Gastroesophageal sphincter (tissue), 4 donors: ENCODE results near the gene MACC1. TPM values are rescaled to one million over a fixed set of nuclear protein-coding genes. Genes with fewer than 3 reads are reported as not detected.

Source experiments
- ATAC-seq: fragments of 150-250 bp; one replicate; pipeline ENCODE4 v1.9.1; 2016; ENCODE audit warnings: mild to moderate bottlenecking, moderate library complexity
- H3K27ac ChIP-seq, 4 donors: fragments of 200-600 bp; sonication (generic) in 3 of 4; 1 replicate in 3 of 4; 2 replicates in 1 of 4; pipeline ENCODE4 v1.5.1; 2016 to 2019
- H3K27me3 ChIP-seq: fragments of 200-600 bp; sonication (generic); one replicate; pipeline ENCODE4 v1.5.1; 2019
- H3K36me3 ChIP-seq, 2 donors: fragments of 200-600 bp; sonication (generic); one replicate each; pipeline ENCODE4 v1.5.1; 2019; ENCODE audit warnings: control low read depth in 1 of 2
- H3K4me1 ChIP-seq, 3 donors: fragments of 200-600 bp; sonication (generic); 1 replicate in 2 of 3; 2 replicates in 1 of 3; pipeline ENCODE4 v1.5.1; 2016 to 2019; ENCODE audit warnings: control low read depth in 2 of 3
- H3K4me3 ChIP-seq, 2 donors: fragments of 200-600 bp; sonication (generic); one replicate each; pipeline ENCODE4 v1.5.1; 2019; ENCODE audit warnings: mild to moderate bottlenecking in 1 of 2, moderate library complexity in 1 of 2
- H3K9me3 ChIP-seq, 3 donors: fragments of 200-600 bp; sonication (generic); one replicate each; pipeline ENCODE4 v1.5.1; 2017 to 2019; ENCODE audit warnings: control low read depth in 2 of 3
- CTCF ChIP-seq, 4 experiments: fragments of 200-600 bp in 2 of 4; fragments of 450-650 bp in 2 of 4; sonication (generic) in 1 of 4; IDR thresholded peaks; one replicate each; pipeline ENCODE4 v1.5.1; 2017 to 2019; ENCODE audit warnings: antibody characterized with exemption in 4 of 4, mild to moderate bottlenecking in 2 of 4, moderate library complexity in 2 of 4
- EP300 ChIP-seq: sonication (generic); formaldehyde crosslinking; IDR thresholded peaks from one replicate; pipeline ENCODE4 v1.6.1; 2017; ENCODE audit warnings: antibody characterized with exemption, mild to moderate bottlenecking
- POLR2A ChIP-seq, 2 donors: fragments of 450-650 bp; IDR thresholded peaks; one replicate each; pipeline ENCODE4 v1.6.1; 2017; ENCODE audit warnings: antibody characterized with exemption in 2 of 2, mild to moderate bottlenecking in 2 of 2, moderate library complexity in 1 of 2
- POLR2AphosphoS5 ChIP-seq: sonication (generic); formaldehyde crosslinking; IDR thresholded peaks from one replicate; pipeline ENCODE4 v1.6.1; 2017; ENCODE audit warnings: antibody characterized with exemption
- WGBS, 2 donors: methylation state at CpG; one replicate each; pipeline ENCODE4 v1.1.5; 2018; ENCODE audit warnings: low coverage in 1 of 2; 5-methylcytosine and 5-hydroxymethylcytosine counted together
- total RNA-seq, 4 donors: library from RNA; depleted of rRNA; stranded (reverse); fragments of >200 nt; gene quantifications; one replicate each; pipeline ENCODE4 v1.1.0, GENCODE V29; 2016

The MACC1 gene
- total RNA-seq, 4 donors from 2014 or later, result under 0.01 to 2.9 (median 0.25) TPM

GRCh38 chr7:20112696-20113095, 104.5 kb downstream of the MACC1 start:
- Histone ChIP-seq H3K27me3 (no peaks in the 10 kb centered on the region), H3K4me1 (peaks cover 0 to 8% (median 0%) of the 10 kb centered on the region in 3 donors), H3K4me3 (no peak overlapping the region), H3K36me3 (no peaks in the 10 kb centered on the region), H3K27ac (no peak overlapping the region), H3K9me3 (no peaks in the 10 kb centered on the region)
- no peak for ATAC-seq
- no peak for TF ChIP-seq POLR2AphosphoS5
- TF ChIP-seq POLR2A (IDR thresholded peaks at IDR 0.05), result no peak
- TF ChIP-seq CTCF (IDR thresholded peaks at IDR 0.05), result no peak
- TF ChIP-seq EP300, result no peak

- no peaks in the 10 kb centered on the region for H3K36me3 ChIP-seq
- WGBS, 2 donors, result 79 to 100% methylated on average over 2 of the region's 2 CpGs
- no peak overlapping the region for H3K27ac ChIP-seq
- H3K27me3 ChIP-seq, result no peaks in the 10 kb centered on the region
- no peaks in the 10 kb centered on the region for H3K9me3 ChIP-seq
- ATAC-seq, result no peak
- TF ChIP-seq EP300 (no peak), CTCF (IDR thresholded peaks at IDR 0.05) (no peak), POLR2AphosphoS5 (no peak), POLR2A (IDR thresholded peaks at IDR 0.05) (no peak)
- H3K4me3 ChIP-seq, result no peak overlapping the region
- H3K4me1 ChIP-seq, result peaks cover 0 to 11% (median 0%) of the 10 kb centered on the region in 3 donors
Observed at GRCh38 chr7:20111821-20112542, 105.2 kb downstream of the MACC1 start.

GRCh38 chr7:20107582-20107981, 109.6 kb downstream of the MACC1 start:
- H3K4me3 ChIP-seq, result no peak overlapping the region
- WGBS, 2 donors, result 15 to 40% methylated on average over 3 of the region's 3 CpGs
- no peaks in the 10 kb centered on the region for H3K36me3 ChIP-seq
- H3K27me3 ChIP-seq, result no peaks in the 10 kb centered on the region
- peak overlapping the region; percentile 12 to 53 (median 44) for H3K27ac ChIP-seq
- peaks cover 0 to 9% (median 0%) of the 10 kb centered on the region in 3 donors for H3K4me1 ChIP-seq
- no peaks in the 10 kb centered on the region for H3K9me3 ChIP-seq
- no peak for TF ChIP-seq CTCF (IDR thresholded peaks at IDR 0.05)
- no peak for TF ChIP-seq EP300
- no peak for TF ChIP-seq POLR2AphosphoS5
- TF ChIP-seq POLR2A (IDR thresholded peaks at IDR 0.05), result no peak
- ATAC-seq, result no peak

- no peak overlapping the region for H3K27ac ChIP-seq
- no peak overlapping the region for H3K4me3 ChIP-seq
Observed at GRCh38 chr7:20104696-20105095, 112.5 kb downstream of the MACC1 start.

More at GRCh38 chr7:20104696-20105095, 112.5 kb downstream of the MACC1 start:
- H3K9me3 ChIP-seq, result no peaks in the 10 kb centered on the region
- H3K27me3 ChIP-seq, result no peaks in the 10 kb centered on the region
- 56 to 88% methylated on average over 1 of the region's 1 CpG for WGBS, 2 donors
- no peak for TF ChIP-seq EP300
- no peak for TF ChIP-seq CTCF (IDR thresholded peaks at IDR 0.05)
- no peak for TF ChIP-seq POLR2A (IDR thresholded peaks at IDR 0.05)
- no peak for TF ChIP-seq POLR2AphosphoS5
- peaks cover 0 to 9% (median 0%) of the 10 kb centered on the region in 3 donors for H3K4me1 ChIP-seq
- H3K36me3 ChIP-seq, result no peaks in the 10 kb centered on the region
- ATAC-seq, result no peak
